HS-5 (cell line): ENCODE results near the gene UBXN11.

Experiments
- DNase-seq: peaks from one replicate; pipeline ENCODE4 v3.0.0-alpha.2; 2012; ENCODE audit warnings: low read depth

Gene UBXN11

GRCh38 chr1:26306290-26307229, at the start of gene UBXN11:
TSS of gene UBXN11 (minus strand) at chr1:26306636. CDS start at chr1:26302883, 3,753 bp downstream.
- peak; percentile 84 for DNase-seq

- DNase-seq, result no peak
Measured at GRCh38 chr1:26356106-26356505, 49.7 kb upstream of the UBXN11 start.

- DNase-seq, result no peak
Measured at GRCh38 chr1:26354972-26355371, 48.5 kb upstream of the UBXN11 start.

- DNase-seq, result no peak
Measured at GRCh38 chr1:26353976-26354820, 47.8 kb upstream of the UBXN11 start, which contains the start of gene CRYBG2. TSS of gene CRYBG2 (minus strand) at chr1:26354130. CDS start at chr1:26346657, 7,473 bp downstream.

GRCh38 chr1:26353210-26353859, 46.9 kb upstream of the UBXN11 start:
- DNase-seq, result no peak

GRCh38 chr1:26352338-26352679, 45.9 kb upstream of the UBXN11 start:
- DNase-seq, result no peak

- DNase-seq, result no peak
Measured at GRCh38 chr1:26351590-26352337, 45.3 kb upstream of the UBXN11 start.

- no peak for DNase-seq
Measured at GRCh38 chr1:26350701-26351589, 44.5 kb upstream of the UBXN11 start.

GRCh38 chr1:26350343-26350700, 43.9 kb upstream of the UBXN11 start:
- no peak for DNase-seq

GRCh38 chr1:26349877-26350244, 43.4 kb upstream of the UBXN11 start:
- DNase-seq, result no peak

GRCh38 chr1:26349188-26349876, 42.9 kb upstream of the UBXN11 start:
- peak; percentile 90 for DNase-seq

- DNase-seq, result no peak
Measured at GRCh38 chr1:26346274-26347033, 40.0 kb upstream of the UBXN11 start.

- no peak for DNase-seq
Measured at GRCh38 chr1:26345718-26346117, 39.3 kb upstream of the UBXN11 start.

- no peak for DNase-seq
Measured at GRCh38 chr1:26344147-26344920, 37.9 kb upstream of the UBXN11 start.

- DNase-seq, result no peak
Measured at GRCh38 chr1:26340047-26340481, 33.6 kb upstream of the UBXN11 start.

GRCh38 chr1:26338670-26339069, 32.2 kb upstream of the UBXN11 start:
- DNase-seq, result no peak

GRCh38 chr1:26337625-26338024, 31.2 kb upstream of the UBXN11 start:
- no peak for DNase-seq

- no peak for DNase-seq
Measured at GRCh38 chr1:26337206-26337535, 30.7 kb upstream of the UBXN11 start.
